ENCODE results near the gene FAXC.
"Not testable (repeated sequence)": the region's sequence is repeated elsewhere in the genome, so short reads cannot be mapped to it uniquely, and the experiment has no call there.

DNA sequence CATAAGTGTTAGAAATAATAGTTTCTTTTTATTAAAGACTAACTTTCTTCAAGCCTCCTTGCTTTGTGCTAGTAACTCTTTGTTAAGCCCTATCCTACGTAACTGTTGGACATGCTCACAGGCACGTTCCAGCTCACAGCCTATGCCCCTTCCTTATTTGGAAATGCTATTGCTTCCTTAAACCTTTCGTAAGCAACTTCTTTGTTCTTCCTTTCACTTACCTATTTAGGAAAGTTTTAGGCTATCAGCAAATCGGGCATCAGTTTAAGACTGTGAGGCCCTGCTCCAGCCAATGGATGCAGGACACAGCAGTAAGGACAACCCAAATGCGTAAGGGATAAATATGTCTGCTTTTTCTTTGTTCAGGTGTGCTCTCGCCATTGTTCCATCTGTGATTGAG, 14.2 kb downstream of the FAXC start:
- TF ChIP-seq CTCF (IDR thresholded peaks at IDR 0.05 in 8 of 11, conservative IDR thresholded peaks at IDR 0.05 in 3 of 11); POLR2A (IDR thresholded peaks at IDR 0.05): not testable (repeated sequence)
